Measurements from ENCODE around the gene NFKBIA.

DNA sequence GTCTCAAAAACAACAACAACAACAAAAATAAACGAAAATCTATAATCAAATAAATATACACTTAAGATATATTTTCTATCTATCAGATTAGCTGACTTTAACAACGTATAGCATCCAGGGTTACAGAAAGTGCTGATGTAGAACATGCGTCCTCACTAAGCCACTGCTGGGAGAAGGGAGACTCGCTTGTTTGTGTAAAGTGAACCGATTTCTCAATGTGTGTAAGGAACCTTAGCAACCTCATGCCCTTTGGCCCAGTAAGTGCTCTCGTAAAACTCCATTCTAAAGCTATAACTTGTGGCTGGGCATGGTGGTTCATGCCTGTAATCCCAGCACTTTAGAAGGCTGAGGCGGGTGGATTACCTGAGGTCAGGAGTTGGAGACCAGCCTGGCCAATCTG lies 23.8 kb downstream of the NFKBIA start:
- TF ChIP-seq CTCF (optimal IDR thresholded peaks at IDR 0.05 in 1 of 3, IDR thresholded peaks at IDR 0.05 in 1 of 3, conservative IDR thresholded peaks at IDR 0.05 in 1 of 3; ENCODE audit: extremely low read depth in 1 of 3, insufficient read depth in 2 of 3, low read length in 3 of 3), result no peak
- no peak for TF ChIP-seq EZH2 (IDR thresholded peaks at IDR 0.05; ENCODE audit: low read length)

All from keratinocyte (primary cell).